HS-27A (cell line): ENCODE measurements around the gene ZBTB20.

ENCODE experiments used
- DNase-seq: peaks from one replicate; pipeline ENCODE4 v3.0.0-alpha.2; 2012; ENCODE audit warnings: low read depth, missing footprints

The ZBTB20 gene

GRCh38 chr3:114406286-114406685 is 740.8 kb downstream of the ZBTB20 start:
- DNase-seq = no peak

GRCh38 chr3:114405202-114405990 is 741.7 kb downstream of the ZBTB20 start:
- no peak for DNase-seq

GRCh38 chr3:114404590-114404989 is 742.5 kb downstream of the ZBTB20 start:
- DNase-seq = no peak

GRCh38 chr3:114402838-114403237 is 744.2 kb downstream of the ZBTB20 start:
- no peak for DNase-seq

- no peak for DNase-seq
Observed at GRCh38 chr3:114401346-114401745, 745.7 kb downstream of the ZBTB20 start.

GRCh38 chr3:114400371-114400770 is 746.7 kb downstream of the ZBTB20 start:
- DNase-seq = no peak

GRCh38 chr3:114394551-114394950 is 752.5 kb downstream of the ZBTB20 start:
- no peak for DNase-seq

- no peak for DNase-seq
Observed at GRCh38 chr3:114393367-114394072, 753.6 kb downstream of the ZBTB20 start.

GRCh38 chr3:114392831-114393230 is 754.3 kb downstream of the ZBTB20 start:
- DNase-seq = no peak

GRCh38 chr3:114389156-114389555 is 757.9 kb downstream of the ZBTB20 start:
- DNase-seq = no peak

GRCh38 chr3:114384558-114384903 is 762.6 kb downstream of the ZBTB20 start:
- no peak for DNase-seq

- peak; percentile 65 for DNase-seq
Observed at GRCh38 chr3:114383875-114384557, 763.1 kb downstream of the ZBTB20 start.

- peak; percentile 40 for DNase-seq
Observed at GRCh38 chr3:114380233-114380651, 766.8 kb downstream of the ZBTB20 start.

- no peak for DNase-seq
Observed at GRCh38 chr3:114379266-114379665, 767.8 kb downstream of the ZBTB20 start.

- no peak for DNase-seq
Observed at GRCh38 chr3:114378760-114379159, 768.3 kb downstream of the ZBTB20 start.

GRCh38 chr3:114377426-114377825 is 769.7 kb downstream of the ZBTB20 start:
- DNase-seq = no peak

- no peak for DNase-seq
Observed at GRCh38 chr3:114376516-114377185, 770.4 kb downstream of the ZBTB20 start.

- no peak for DNase-seq
Observed at GRCh38 chr3:114375608-114376421, 771.3 kb downstream of the ZBTB20 start.

- DNase-seq = no peak
Observed at GRCh38 chr3:114374433-114374990, 772.6 kb downstream of the ZBTB20 start.

GRCh38 chr3:114370537-114371174 is 776.4 kb downstream of the ZBTB20 start:
- DNase-seq = no peak

- no peak for DNase-seq
Observed at GRCh38 chr3:114365909-114366308, 781.2 kb downstream of the ZBTB20 start.
